ENCODE data around the gene CBR1. TPM values are rescaled to one million over a fixed set of nuclear protein-coding genes. Genes with fewer than 3 reads are reported as not detected.

The CBR1 gene
- total and polyA plus RNA-seq, 2 of the 8 experiments (the other 6 are each of a cell fraction or from before 2014, with no cell fraction given): 1.8 to 207 TPM

- no peak for TF ChIP-seq EZH2 (IDR thresholded peaks at IDR 0.05; ENCODE audit: low read depth, low read length, severe bottlenecking)
- no peak for TF ChIP-seq KDM4A (IDR thresholded peaks at IDR 0.05; ENCODE audit: low read depth, low read length, severe bottlenecking)
- TF ChIP-seq TEAD4 (IDR thresholded peaks at IDR 0.05; ENCODE audit: low read depth, low read length): no peak
- TF ChIP-seq EGR1 (IDR thresholded peaks at IDR 0.05; ENCODE audit: borderline replicate concordance, low read depth, low read length): no peak
- TF ChIP-seq BACH1 (IDR thresholded peaks at IDR 0.05; ENCODE audit: low read length): no peak
- TF ChIP-seq GTF2F1 (IDR thresholded peaks at IDR 0.05; ENCODE audit: borderline replicate concordance, low read depth, low read length): no peak
Measured at GRCh38 chr21:36079010-36079649, 9.3 kb downstream of the CBR1 start (continued).

Measured in H1 (cell line).